HEK293 (cell line): ENCODE measurements around the gene OCA2.

Source experiments
- CTCF ChIP-seq: fragments of 450-650 bp; formaldehyde crosslinking; IDR thresholded peaks from 2 replicates; pipeline ENCODE4 v1.5.1; 2016; ENCODE audit warnings: missing biosample characterization, missing genetic modification characterization
- GFI1B ChIP-seq: fragments of 450-650 bp; formaldehyde crosslinking; IDR thresholded peaks from 2 replicates; pipeline ENCODE4 v1.5.1; 2016; ENCODE audit warnings: missing biosample characterization, missing genetic modification characterization
- KLF10 ChIP-seq: fragments of 450-650 bp; IDR thresholded peaks from 2 replicates; pipeline ENCODE4 v1.5.1; 2018; ENCODE audit warnings: missing biosample characterization, mild to moderate bottlenecking, missing genetic modification characterization
- SETDB1 ChIP-seq: IDR thresholded peaks from one replicate; pipeline ENCODE4 v1.6.1; 2017; ENCODE audit warnings: mild to moderate bottlenecking, low read length, moderate library complexity, mixed read lengths; ENCODE audit not compliant: insufficient read length
- ZNF121 ChIP-seq: fragments of 450-650 bp; formaldehyde crosslinking; IDR thresholded peaks from 2 replicates; pipeline ENCODE4 v1.5.1; 2016; ENCODE audit warnings: missing biosample characterization, missing genetic modification characterization
- ZNF138 ChIP-seq: fragments of 450-650 bp; formaldehyde crosslinking; IDR thresholded peaks from 2 replicates; pipeline ENCODE4 v1.5.1; 2016; ENCODE audit warnings: missing biosample characterization, missing genetic modification characterization, borderline replicate concordance
- ZNF16 ChIP-seq: fragments of 450-650 bp; formaldehyde crosslinking; IDR thresholded peaks from 2 replicates; pipeline ENCODE4 v1.5.1; 2016; ENCODE audit warnings: low read depth, missing biosample characterization, missing genetic modification characterization
- ZNF174 ChIP-seq: fragments of 450-650 bp; formaldehyde crosslinking; IDR thresholded peaks from 2 replicates; pipeline ENCODE4 v1.5.0; 2017; ENCODE audit warnings: missing biosample characterization, mild to moderate bottlenecking, missing genetic modification characterization
- ZNF274 ChIP-seq, 2 experiments: fragments of 200-500 bp in 1 of 2; fragments of 450-650 bp in 1 of 2; sonication (Bioruptor generic) in 1 of 2; formaldehyde crosslinking in 1 of 2; IDR thresholded peaks; 2 replicates each; pipeline versions ENCODE4 v1.5.1 to v1.6.1; 2014 to 2016; ENCODE audit warnings: borderline replicate concordance in 1 of 2, inconsistent platforms in 1 of 2, low read length in 1 of 2, missing biosample characterization in 1 of 2, missing genetic modification characterization in 1 of 2
- ZNF510 ChIP-seq: fragments of 450-650 bp; formaldehyde crosslinking; IDR thresholded peaks from 2 replicates; pipeline ENCODE4 v1.5.1; 2018; ENCODE audit warnings: mild to moderate bottlenecking, missing genetic modification characterization, missing biosample characterization; ENCODE audit not compliant: insufficient replicate concordance
- ZNF704 ChIP-seq: fragments of 450-650 bp; formaldehyde crosslinking; IDR thresholded peaks from 2 replicates; pipeline ENCODE4 v1.5.1; 2016; ENCODE audit warnings: missing biosample characterization, missing genetic modification characterization
- ZNF707 ChIP-seq: fragments of 450-650 bp; formaldehyde crosslinking; IDR thresholded peaks from 2 replicates; pipeline ENCODE4 v1.5.1; 2016; ENCODE audit warnings: missing biosample characterization, missing genetic modification characterization
- ZSCAN16 ChIP-seq: fragments of 450-650 bp; formaldehyde crosslinking; IDR thresholded peaks from 2 replicates; pipeline ENCODE4 v1.5.1; 2016; ENCODE audit warnings: missing biosample characterization, missing genetic modification characterization

- TF ChIP-seq ZNF274 (IDR thresholded peaks at IDR 0.05; ENCODE audit: low read length), result no peak
- TF ChIP-seq ZNF274 (tag by site-specific recombination; IDR thresholded peaks at IDR 0.05; ENCODE audit: borderline replicate concordance), result no peak
- TF ChIP-seq GFI1B, result no peak
- TF ChIP-seq ZNF138 (tag by site-specific recombination), result no peak
- TF ChIP-seq ZNF121, result no peak
- no peak for TF ChIP-seq CTCF (tag by site-specific recombination)
- TF ChIP-seq ZNF707 (tag by site-specific recombination), result no peak
- no peak for TF ChIP-seq ZNF510 (tag by site-specific recombination)
- no peak for TF ChIP-seq KLF10 (tag by site-specific recombination)
- TF ChIP-seq SETDB1, result no peak
- TF ChIP-seq ZNF16 (tag by site-specific recombination), result no peak
- TF ChIP-seq ZNF174 (tag by site-specific recombination), result no peak
- TF ChIP-seq ZNF704 (tag by site-specific recombination), result no peak
- no peak for TF ChIP-seq ZSCAN16 (tag by site-specific recombination)
These were observed 8.8 kb upstream of the OCA2 start for GRCh38 chr15:28107904-28108275.
